Osteoblast (primary cell): ENCODE measurements around the gene RNH1. TPM values are rescaled to one million over a fixed set of nuclear protein-coding genes. Genes with fewer than 3 reads are reported as not detected.
A peak's percentile ranks its signal among the peaks of the same experiment; 100 is the strongest.

Experiments used
- DNase-seq: peaks from one replicate; pipeline ENCODE4 v3.0.0; 2011; ENCODE audit warnings: low spot score, mixed read lengths; ENCODE audit not compliant: insufficient read length; ENCODE audit errors: missing footprints
- H2AFZ ChIP-seq: 2 replicates; pipeline ENCODE4 v1.6.0; 2011; ENCODE audit warnings: mild to moderate bottlenecking, low read length
- H3K27ac ChIP-seq: 2 replicates; pipeline ENCODE4 v1.5.1; 2011; ENCODE audit warnings: mild to moderate bottlenecking, low read depth, low read length, moderate library complexity
- H3K27me3 ChIP-seq: 2 replicates; pipeline ENCODE4 v1.6.0; 2012; ENCODE audit warnings: mild to moderate bottlenecking, control low read depth, inconsistent platforms, low read length, moderate library complexity; ENCODE audit not compliant: insufficient read depth
- H3K36me3 ChIP-seq: 2 replicates; pipeline ENCODE4 v1.5.1; 2011; ENCODE audit warnings: mild to moderate bottlenecking, low read length, control low read depth, moderate library complexity; ENCODE audit not compliant: insufficient read depth
- H3K4me1 ChIP-seq: 2 replicates; pipeline ENCODE4 v1.5.1; 2011; ENCODE audit warnings: mild to moderate bottlenecking, low read length, control low read depth, moderate library complexity; ENCODE audit not compliant: insufficient read depth
- H3K4me2 ChIP-seq: 2 replicates; pipeline ENCODE4 v1.6.0; 2011; ENCODE audit warnings: mild to moderate bottlenecking, low read length; ENCODE audit not compliant: insufficient read depth
- H3K4me3 ChIP-seq: fragments of 200-600 bp; sonication (generic); 3 replicates; pipeline ENCODE4 v1.5.1; 2012; ENCODE audit warnings: mild to moderate bottlenecking, low read length, inconsistent platforms; ENCODE audit not compliant: insufficient read depth
- H3K79me2 ChIP-seq: 2 replicates; pipeline ENCODE4 v1.6.0; 2012; ENCODE audit warnings: mild to moderate bottlenecking, low read length, control low read depth, inconsistent platforms; ENCODE audit not compliant: insufficient read depth
- H3K9me3 ChIP-seq: 2 replicates; pipeline ENCODE4 v1.5.1; 2011; ENCODE audit warnings: low read depth, low read length, control low read depth
- H4K20me1 ChIP-seq: 2 replicates; pipeline ENCODE4 v1.6.0; 2012; ENCODE audit warnings: mild to moderate bottlenecking, low read length, control low read depth; ENCODE audit not compliant: insufficient read depth
- CTCF ChIP-seq: IDR thresholded peaks from 2 replicates; pipeline ENCODE4 v1.5.1; 2011; ENCODE audit warnings: mild to moderate bottlenecking, low read depth, low read length, moderate library complexity; ENCODE audit errors: extremely low read depth
- total RNA-seq: library from RNA; depleted of rRNA; stranded (reverse); fragments of >200 nt; gene quantifications from 2 replicates; pipeline ENCODE4 v1.2.3, GENCODE V29; 2012

Gene RNH1
- total RNA-seq, 1 donor, result 506 TPM

DNA sequence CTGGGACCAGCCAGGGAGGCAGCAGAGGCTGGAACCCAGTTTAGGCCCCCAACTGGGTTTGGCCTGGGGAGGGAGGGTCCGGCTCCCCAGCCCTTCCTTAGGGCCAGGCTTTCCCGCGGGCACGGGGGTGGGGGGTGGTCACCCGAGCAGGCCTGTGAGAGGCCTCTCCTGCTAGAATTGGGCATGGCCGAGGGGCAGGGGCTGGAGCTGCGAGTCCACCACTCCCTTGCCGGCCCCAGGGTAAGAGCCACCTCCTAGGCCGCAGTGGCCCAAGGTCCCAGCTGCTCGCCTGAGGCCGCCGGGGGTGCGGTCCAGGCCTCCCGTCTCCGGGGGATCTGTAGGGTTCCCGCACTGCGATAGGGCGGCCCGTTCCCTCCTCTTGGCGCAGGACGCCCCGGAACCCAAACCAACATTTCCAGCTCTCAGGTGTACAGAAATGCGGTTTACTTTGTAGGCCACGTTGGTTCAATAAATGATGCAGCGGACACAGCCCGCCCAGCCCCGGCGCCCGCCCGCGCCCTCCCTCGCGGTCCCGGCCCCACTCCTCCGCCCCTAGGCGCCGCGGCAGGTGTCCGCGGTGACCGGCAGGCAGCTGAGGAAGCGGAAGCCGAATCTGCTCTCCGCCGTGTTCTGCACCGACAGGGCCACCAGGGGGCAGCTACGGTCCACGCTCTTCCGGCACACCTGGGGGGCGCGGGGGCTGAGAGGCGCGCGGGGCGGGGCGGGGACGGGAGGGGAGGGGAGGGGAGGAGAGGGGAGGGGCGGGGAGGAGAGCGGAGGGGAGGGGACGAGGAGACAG lies 47.6 kb upstream of the RNH1 start:
- no peak overlapping the region for H3K27ac ChIP-seq
- H3K27me3 ChIP-seq, result peaks cover 45% of the 10 kb centered on the region
- H3K4me3 ChIP-seq, result no peak overlapping the region
- DNase-seq, result peak; percentile 97
- no peaks in the 10 kb centered on the region for H3K4me1 ChIP-seq
- TF ChIP-seq CTCF, result peak; percentile 20
- no peak overlapping the region for H3K4me2 ChIP-seq
- no peaks in the 10 kb centered on the region for H3K36me3 ChIP-seq
- no peaks in the 10 kb centered on the region for H3K9me3 ChIP-seq
- no peaks in the 10 kb centered on the region for H3K79me2 ChIP-seq
- H4K20me1 ChIP-seq, result no peaks in the 10 kb centered on the region
- no peak overlapping the region for H2AFZ ChIP-seq

DNA sequence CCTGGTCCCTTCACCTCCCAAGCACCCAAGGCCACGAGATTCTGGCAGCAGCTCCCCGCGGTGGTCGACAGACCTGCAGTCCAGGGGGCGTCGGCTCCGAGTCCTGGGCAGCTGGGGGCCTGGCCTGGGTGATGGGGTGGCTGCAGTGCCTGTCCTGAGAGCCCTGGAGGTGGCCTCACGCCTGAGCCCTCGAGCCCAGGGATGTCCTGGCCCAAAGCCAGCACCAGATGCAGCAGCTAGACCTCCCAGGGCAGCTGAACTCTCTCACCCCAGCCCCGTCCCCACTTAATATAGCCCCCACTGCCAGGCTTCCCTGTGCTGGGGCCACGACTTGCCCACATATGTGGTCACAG lies 46.9 kb upstream of the RNH1 start:
- H3K27ac ChIP-seq, result no peak overlapping the region
- no peaks in the 10 kb centered on the region for H3K9me3 ChIP-seq
- no peaks in the 10 kb centered on the region for H4K20me1 ChIP-seq
- TF ChIP-seq CTCF, result no peak
- no peak overlapping the region for H3K4me3 ChIP-seq
- H2AFZ ChIP-seq, result no peak overlapping the region
- no peak for DNase-seq
- H3K27me3 ChIP-seq, result peaks cover 40% of the 10 kb centered on the region
- no peaks in the 10 kb centered on the region for H3K4me1 ChIP-seq
- H3K36me3 ChIP-seq, result no peaks in the 10 kb centered on the region
- no peaks in the 10 kb centered on the region for H3K79me2 ChIP-seq
- no peak overlapping the region for H3K4me2 ChIP-seq

DNA sequence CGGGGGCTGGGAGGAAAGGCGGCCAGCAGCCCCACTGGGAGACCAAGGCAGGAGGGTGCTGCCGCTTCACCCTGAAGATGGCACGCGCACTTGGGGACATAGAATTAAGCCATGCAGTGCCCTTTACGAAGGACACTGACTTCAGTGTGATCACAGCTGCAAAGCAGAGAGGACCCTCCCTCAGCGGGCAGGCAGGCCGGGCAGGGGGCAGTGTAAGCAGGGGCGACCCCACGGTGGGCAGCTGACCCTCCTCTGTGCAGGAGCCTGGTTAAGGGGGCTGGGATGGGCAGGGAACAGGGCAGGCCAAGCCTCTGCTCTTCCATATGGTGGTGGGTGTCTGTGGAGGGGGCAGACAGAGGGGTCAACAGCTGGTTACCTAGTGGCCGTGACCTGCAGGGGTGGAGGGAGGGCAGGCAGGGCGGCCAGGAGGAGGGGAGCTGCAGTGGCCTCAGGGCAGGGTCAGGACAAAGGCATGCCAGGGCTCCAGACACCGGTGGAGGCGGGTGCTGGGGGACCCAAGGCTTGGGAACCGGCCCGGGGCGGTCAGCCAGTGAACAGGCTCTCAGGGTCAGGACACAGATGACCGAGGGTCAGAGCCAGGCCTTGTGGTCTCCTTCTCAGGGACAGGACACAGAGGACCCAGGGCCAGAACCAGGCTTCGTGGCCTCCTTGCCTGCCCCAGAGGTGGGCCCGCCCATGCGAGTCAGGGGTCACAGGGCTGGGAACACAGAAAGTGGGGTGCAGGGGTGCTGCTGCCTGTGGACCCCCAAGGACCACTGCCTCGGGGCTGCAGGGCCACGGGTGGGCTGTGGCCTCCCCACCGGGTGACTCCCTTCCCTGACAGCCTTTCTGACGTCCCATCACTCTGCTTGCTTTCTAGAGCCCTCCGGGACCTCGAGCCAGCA lies 46.3 kb upstream of the RNH1 start:
- no peaks in the 10 kb centered on the region for H3K79me2 ChIP-seq
- TF ChIP-seq CTCF, result no peak
- H3K27me3 ChIP-seq, result peaks cover 40% of the 10 kb centered on the region
- no peaks in the 10 kb centered on the region for H3K36me3 ChIP-seq
- H3K4me3 ChIP-seq, result no peak overlapping the region
- H3K27ac ChIP-seq, result no peak overlapping the region
- H2AFZ ChIP-seq, result no peak overlapping the region
- no peaks in the 10 kb centered on the region for H3K4me1 ChIP-seq
- H3K9me3 ChIP-seq, result no peaks in the 10 kb centered on the region
- DNase-seq, result no peak
- no peaks in the 10 kb centered on the region for H4K20me1 ChIP-seq
- H3K4me2 ChIP-seq, result no peak overlapping the region

DNA sequence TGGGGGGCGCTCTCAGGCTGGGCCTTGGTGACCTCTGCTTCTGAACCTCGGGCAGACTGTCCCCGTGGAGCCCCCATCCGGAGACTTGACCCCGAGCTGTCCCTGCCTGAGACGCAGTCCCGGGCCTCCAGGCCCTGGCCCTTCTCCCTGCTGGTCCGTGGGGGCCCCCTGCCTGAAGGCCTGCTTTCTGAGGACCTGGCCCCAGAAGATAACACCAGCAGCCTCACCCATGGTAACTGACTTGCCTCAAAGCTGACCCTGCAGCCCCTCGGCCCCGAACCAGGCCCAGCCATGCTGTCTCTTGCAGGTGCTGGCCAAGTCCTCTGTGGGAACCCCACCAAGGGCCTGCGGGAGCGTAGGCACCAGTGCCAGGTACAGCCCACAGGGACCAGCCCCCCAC lies 44.6 kb upstream of the RNH1 start:
- no peak for TF ChIP-seq CTCF
- Histone ChIP-seq H3K36me3 (no peaks in the 10 kb centered on the region), H3K4me1 (no peaks in the 10 kb centered on the region), H3K4me3 (no peak overlapping the region), H2AFZ (no peak overlapping the region), H4K20me1 (no peaks in the 10 kb centered on the region), H3K27me3 (peaks cover 25% of the 10 kb centered on the region), H3K27ac (no peak overlapping the region), H3K4me2 (no peak overlapping the region), H3K79me2 (no peaks in the 10 kb centered on the region), H3K9me3 (no peaks in the 10 kb centered on the region)
- DNase-seq, result no peak
